SK-N-SH (cell line): Measurements from ENCODE around the gene KAT6B. TPM values are rescaled to one million over a fixed set of nuclear protein-coding genes. Genes with fewer than 3 reads are reported as not detected.

Experiments
- CTCF ChIA-PET: fragments of 300-600, 350-600 bp; formaldehyde crosslinking; extraction: SDS; loops from one replicate; lab custom pipeline; 2021; lab: Yijun Ruan, JAX
- POLR2A ChIA-PET: fragments of 350-600 bp; sonication (Branson Sonifier 250); formaldehyde crosslinking; extraction: SDS; loops from one replicate; lab custom pipeline; 2020; ENCODE audit warnings: antibody characterized with exemption, inconsistent platforms; lab: Yijun Ruan, JAX
- DNase-seq: peaks from one replicate; pipeline ENCODE4 v3.0.0; 2012
- H2AFZ ChIP-seq: fragments of 200-600 bp; sonication (generic); 2 replicates; pipeline ENCODE4 v1.8.1; 2016; ENCODE audit warnings: antibody characterized with exemption, mild to moderate bottlenecking, low read depth
- H3F3A ChIP-seq: fragments of 200-600 bp; sonication (generic); replicated peaks from 2 replicates; pipeline ENCODE3; 2016; ENCODE audit warnings: antibody characterized with exemption, mild to moderate bottlenecking; ENCODE audit not compliant: insufficient read depth
- H3K27ac ChIP-seq, 2 experiments: fragments of 200-500 bp in 1 of 2; fragments of 200-600 bp in 1 of 2; sonication (Bioruptor generic) in 1 of 2; sonication (generic), shearing (Covaris generic) in 1 of 2; 2 replicates each; pipeline versions ENCODE4 v1.5.1 to v1.6.1; 2014 to 2016; ENCODE audit warnings: low read depth in 2 of 2, inconsistent platforms in 1 of 2, low read length in 1 of 2, mild to moderate bottlenecking in 1 of 2, mixed read lengths in 1 of 2
- H3K27me3 ChIP-seq: fragments of 200-600 bp; sonication (generic), shearing (Covaris generic); 2 replicates; pipeline ENCODE4 v1.6.1; 2016; ENCODE audit warnings: mixed run types; ENCODE audit not compliant: insufficient read depth
- H3K36me3 ChIP-seq, 2 experiments: fragments of 200-500 bp in 1 of 2; fragments of 200-600 bp in 1 of 2; sonication (Bioruptor generic) in 1 of 2; sonication (generic) in 1 of 2; replicated peaks in 1 of 2; 2 replicates each; pipeline versions ENCODE3 to v1.5.1; 2014 to 2016; ENCODE audit warnings: low read length in 1 of 2, mild to moderate bottlenecking in 1 of 2; ENCODE audit not compliant: insufficient read depth in 2 of 2, control insufficient read depth in 1 of 2
- H3K4me1 ChIP-seq, 2 experiments: fragments of 200-500 bp in 1 of 2; fragments of 200-600 bp in 1 of 2; sonication (Bioruptor generic) in 1 of 2; sonication (generic), shearing (Covaris generic) in 1 of 2; 2 replicates each; pipeline versions ENCODE4 v1.5.1 to v1.6.1; 2014 to 2016; ENCODE audit warnings: low read depth in 1 of 2, low read length in 1 of 2, mixed run types in 1 of 2; ENCODE audit not compliant: insufficient read depth in 2 of 2, control insufficient read depth in 1 of 2
- H3K4me2 ChIP-seq: fragments of 200-600 bp; sonication (generic), shearing (Covaris generic); 2 replicates; pipeline ENCODE4 v1.6.1; 2017; ENCODE audit warnings: mixed run types
- H3K4me3 ChIP-seq, 2 experiments: fragments of 200-500 bp in 1 of 2; fragments of 200-600 bp in 1 of 2; sonication (Bioruptor generic) in 1 of 2; sonication (generic), shearing (Covaris generic) in 1 of 2; 2 replicates each; pipeline versions ENCODE4 v1.5.1 to v1.8.1; 2014 to 2016; ENCODE audit warnings: low read depth in 2 of 2, inconsistent platforms in 1 of 2, low read length in 1 of 2, mild to moderate bottlenecking in 1 of 2, mixed read lengths in 1 of 2, moderate library complexity in 1 of 2
- H3K79me2 ChIP-seq: fragments of 200-600 bp; sonication (generic); 2 replicates; pipeline ENCODE4 v1.8.1; 2017; ENCODE audit warnings: mild to moderate bottlenecking; ENCODE audit not compliant: insufficient read depth
- H3K9ac ChIP-seq: fragments of 200-600 bp; sonication (generic); 2 replicates; pipeline ENCODE4 v1.6.1; 2017; ENCODE audit warnings: mixed run types
- H3K9me2 ChIP-seq: fragments of 200-600 bp; sonication (generic); 2 replicates; pipeline ENCODE4 v1.6.1; 2017; ENCODE audit warnings: mixed run types
- H3K9me3 ChIP-seq: fragments of 200-600 bp; sonication (generic); 2 replicates; pipeline ENCODE4 v1.6.1; 2017; ENCODE audit warnings: mixed run types, mild to moderate bottlenecking, moderate library complexity
- H4K20me1 ChIP-seq: fragments of 200-600 bp; sonication (generic); 2 replicates; pipeline ENCODE4 v1.6.1; 2017; ENCODE audit warnings: mild to moderate bottlenecking, mixed run types; ENCODE audit not compliant: insufficient read depth
- CHD2 ChIP-seq: fragments of 150-350 bp; IDR thresholded peaks from 2 replicates; pipeline ENCODE4 v1.6.1; 2018; ENCODE audit warnings: low read length; ENCODE audit not compliant: partially characterized antibody
- ELF1 ChIP-seq: IDR thresholded peaks from 2 replicates; pipeline ENCODE4 v1.4.0; 2012
- EP300 ChIP-seq, 2 experiments: IDR thresholded peaks; 2 replicates each; pipeline versions ENCODE4 v1.4.0 to v1.6.1; 2012; ENCODE audit warnings: borderline replicate concordance in 1 of 2, low read depth in 1 of 2, low read length in 1 of 2
- EZH2phosphoT487 ChIP-seq: fragments of 200-600 bp; sonication (generic); IDR thresholded peaks from 2 replicates; pipeline ENCODE4 v1.6.1; 2017; ENCODE audit warnings: low read depth, mixed run types, mild to moderate bottlenecking, antibody characterized with exemption, moderate library complexity, borderline replicate concordance
- FOSL2 ChIP-seq: IDR thresholded peaks from 2 replicates; pipeline ENCODE4 v1.4.0; 2012; ENCODE audit warnings: low read depth, mild to moderate bottlenecking, moderate library complexity, borderline replicate concordance
- JUND ChIP-seq: IDR thresholded peaks from 2 replicates; pipeline ENCODE4 v1.4.0; 2012
- MEF2A ChIP-seq: IDR thresholded peaks from 2 replicates; pipeline ENCODE4 v1.4.0; 2012; ENCODE audit warnings: low read depth, borderline replicate concordance
- MXI1 ChIP-seq: IDR thresholded peaks from 2 replicates; pipeline ENCODE4 v1.6.1; 2012; ENCODE audit warnings: mild to moderate bottlenecking, low read depth, low read length, improper control_type of control experiment
- NFIC ChIP-seq: IDR thresholded peaks from 2 replicates; pipeline ENCODE4 v1.4.0; 2012; ENCODE audit warnings: borderline replicate concordance
- POLR2AphosphoS5 ChIP-seq: IDR thresholded peaks from 2 replicates; pipeline ENCODE4 v1.6.1; 2012; ENCODE audit warnings: low read depth, low read length
- RCOR1 ChIP-seq: fragments of 150-350 bp; IDR thresholded peaks from 2 replicates; pipeline ENCODE4 v1.6.1; 2017; ENCODE audit warnings: antibody characterized with exemption, low read length
- REST ChIP-seq: IDR thresholded peaks from 2 replicates; pipeline ENCODE4 v1.6.1; 2012; ENCODE audit warnings: mild to moderate bottlenecking, low read depth, low read length, moderate library complexity
- RFX5 ChIP-seq: IDR thresholded peaks from 2 replicates; pipeline ENCODE4 v1.6.1; 2012; ENCODE audit warnings: mild to moderate bottlenecking, improper control_type of control experiment, low read length
- TEAD4 ChIP-seq: IDR thresholded peaks from 2 replicates; pipeline ENCODE4 v1.4.0; 2012; ENCODE audit warnings: mild to moderate bottlenecking, borderline replicate concordance; ENCODE audit not compliant: insufficient read depth
- WGBS: methylation state at CpG from one replicate; pipeline ENCODE4 v1.1.6; 2017; ENCODE audit warnings: low lambda C conversion rate; 5-methylcytosine and 5-hydroxymethylcytosine counted together
- polyA plus RNA-seq, 3 experiments: library from polyadenylated mRNA; depleted of rRNA; stranded (reverse); fragments of >200 nt; gene quantifications; 2 replicates each; pipeline ENCODE4 v1.2.3, GENCODE V29; 2012

The KAT6B gene
- polyA plus RNA-seq, 1 of the 3 experiments (the other 2 are of a cell fraction): 4.3 TPM

GRCh38 chr10:74854610-74855009, 28.2 kb downstream of the KAT6B start:
- H3K4me1 ChIP-seq: peaks cover 16 to 21% of the 10 kb centered on the region in 2 experiments; a peak in 3 of 4 replicates
- CTCF ChIA-PET: interaction anchor here (1.5 kb wide), 1 partner anchor 17 kb away, joined by 3 read pairs; no protein-coding TSS in a partner anchor
- peak overlapping the region in 1 of 2 experiments; percentile 91; a peak in 2 of 4 replicates for H3K27ac ChIP-seq
- H3K4me3 ChIP-seq: no peak overlapping the region
- no peak overlapping the region for H3K9ac ChIP-seq
- no peak overlapping the region for H2AFZ ChIP-seq
- H3F3A ChIP-seq: no peaks in the 10 kb centered on the region
- no peak for TF ChIP-seq FOSL2
- peak; percentile 66; the same call in 1 of the 2 replicates for TF ChIP-seq RCOR1
- peak in 1 of 2 experiments; percentile 47; a peak in 1 of 4 replicates for TF ChIP-seq EP300 (IDR thresholded peaks at IDR 0.05; ENCODE audit: borderline replicate concordance in 1 of 2, low read depth in 1 of 2, low read length in 1 of 2)
- 65% methylated on average over 4 of the region's 4 CpGs for WGBS
- DNase-seq: peak; percentile 34
- H3K4me2 ChIP-seq: no peak overlapping the region
- H3K27me3 ChIP-seq: no peaks in the 10 kb centered on the region
- POLR2A ChIA-PET: interaction anchor here (0.6 to 1.4 kb wide), 2 partner anchors 13 to 28 kb away, joined by 3 to 5 read pairs; partner anchors contain the start of gene KAT6B
- peaks cover 0 to 4% of the 10 kb centered on the region in 2 experiments for H3K36me3 ChIP-seq
- H3K79me2 ChIP-seq: peaks cover 82% of the 10 kb centered on the region
- no peaks in the 10 kb centered on the region for H3K9me3 ChIP-seq
- no peaks in the 10 kb centered on the region for H3K9me2 ChIP-seq
- H4K20me1 ChIP-seq: peaks cover 38% of the 10 kb centered on the region

- H3K4me3 ChIP-seq: no peak overlapping the region
- H2AFZ ChIP-seq: no peak overlapping the region
- TF ChIP-seq NFIC (no peak), MXI1 (0 out of 2 replicates have a peak, but pooled peaks have one; percentile 26)
- TF ChIP-seq, all 33 proteins: peak for 1
- no peak overlapping the region for H3K4me2 ChIP-seq
- H4K20me1 ChIP-seq: peaks cover 38% of the 10 kb centered on the region
- H3K9me3 ChIP-seq: no peaks in the 10 kb centered on the region
- H3K4me1 ChIP-seq: peaks cover 16 to 21% of the 10 kb centered on the region in 2 experiments; a peak in 3 of 4 replicates
- POLR2A ChIA-PET: interaction anchor here (0.6 to 1.4 kb wide), 2 partner anchors 13 to 28 kb away, joined by 3 to 5 read pairs; partner anchors contain the start of gene KAT6B
- 70% methylated on average over 2 of the region's 2 CpGs for WGBS
- H3K27me3 ChIP-seq: no peaks in the 10 kb centered on the region
- no peak overlapping the region for H3K9ac ChIP-seq
- H3K79me2 ChIP-seq: peaks cover 78% of the 10 kb centered on the region
- CTCF ChIA-PET: interaction anchor here (0.8 to 1.5 kb wide), 2 partner anchors 17 to 77 kb away, joined by 3 read pairs; no protein-coding TSS in a partner anchor
- DNase-seq: peak; percentile 62
- peak overlapping the region in 1 of 2 experiments; percentile 91; a peak in 2 of 4 replicates for H3K27ac ChIP-seq
- H3K36me3 ChIP-seq: peaks cover 0 to 3% of the 10 kb centered on the region in 2 experiments
- H3F3A ChIP-seq: no peaks in the 10 kb centered on the region
- no peaks in the 10 kb centered on the region for H3K9me2 ChIP-seq
Measured at GRCh38 chr10:74855027-74855426, 28.6 kb downstream of the KAT6B start.

- Histone ChIP-seq H4K20me1 (peaks cover 42% of the 10 kb centered on the region), H3K4me3 (no peak overlapping the region), H3K4me2 (no peak overlapping the region), H3K9ac (no peak overlapping the region), H3K4me1 (peaks cover 16 to 21% of the 10 kb centered on the region in 2 experiments; a peak in 3 of 4 replicates), H3K9me2 (no peaks in the 10 kb centered on the region), H3F3A (no peaks in the 10 kb centered on the region), H3K27me3 (no peaks in the 10 kb centered on the region), H2AFZ (no peak overlapping the region), H3K9me3 (no peaks in the 10 kb centered on the region), H3K27ac (peak overlapping the region in 1 of 2 experiments; percentile 91; a peak in 2 of 4 replicates), H3K36me3 (peaks cover 0 to 1% of the 10 kb centered on the region in 2 experiments), H3K79me2 (peaks cover 76% of the 10 kb centered on the region)
- no peak for TF ChIP-seq TEAD4
- TF ChIP-seq JUND: no peak
- no peak for TF ChIP-seq CHD2
- no peak for TF ChIP-seq POLR2AphosphoS5
- TF ChIP-seq REST: no peak
- no peak for TF ChIP-seq EZH2phosphoT487
- TF ChIP-seq MEF2A: no peak
- TF ChIP-seq ELF1: no peak
- no peak for TF ChIP-seq RFX5
- CTCF ChIA-PET: interaction anchor here (0.8 to 1.0 kb wide), 2 partner anchors 77 to 164 kb away, joined by 3 read pairs; no protein-coding TSS in a partner anchor
- no peak for DNase-seq
- POLR2A ChIA-PET: interaction anchor here (1.4 kb wide), 1 partner anchor 29 kb away, joined by 5 read pairs; the partner anchor contains the start of gene KAT6B
Measured at GRCh38 chr10:74855439-74855838, 29.0 kb downstream of the KAT6B start.
